ENCODE measurements around the gene RHBDF2.
A peak's percentile ranks its signal among the peaks of the same experiment; 100 is the strongest.
"Not testable (repeated sequence)": the region's sequence is repeated elsewhere in the genome, so short reads cannot be mapped to it uniquely, and the experiment has no call there.

Gene RHBDF2

GRCh38 chr17:76525513-76525833, 24.2 kb upstream of the RHBDF2 start:
- DNase-seq (ENCODE audit: low read depth in 2 of 3, low spot score in 2 of 3) = not testable (repeated sequence)

- no peak for DNase-seq (ENCODE audit: low read depth in 2 of 3, low spot score in 2 of 3)
Measured at GRCh38 chr17:76524598-76525512, 23.6 kb upstream of the RHBDF2 start.

GRCh38 chr17:76523084-76524037, 22.1 kb upstream of the RHBDF2 start:
- DNase-seq (ENCODE audit: low read depth in 2 of 3, low spot score in 2 of 3) = peak; percentile 62 to 84 (median 77)

GRCh38 chr17:76521683-76522082, 20.5 kb upstream of the RHBDF2 start:
- DNase-seq (ENCODE audit: low read depth in 2 of 3, low spot score in 2 of 3) = not testable (repeated sequence)

- DNase-seq (ENCODE audit: low read depth in 2 of 3, low spot score in 2 of 3) = no peak
Measured at GRCh38 chr17:76521262-76521661, 20.0 kb upstream of the RHBDF2 start.

- no peak for DNase-seq (ENCODE audit: low read depth in 2 of 3, low spot score in 2 of 3)
Measured at GRCh38 chr17:76519048-76519966, 18.1 kb upstream of the RHBDF2 start.

- no peak for DNase-seq (ENCODE audit: low read depth in 2 of 3, low spot score in 2 of 3)
Measured at GRCh38 chr17:76517638-76518038, 16.4 kb upstream of the RHBDF2 start.

- peak; percentile 43 to 77 (median 68) for DNase-seq (ENCODE audit: low read depth in 2 of 3, low spot score in 2 of 3)
Measured at GRCh38 chr17:76515274-76515949, 14.2 kb upstream of the RHBDF2 start.

GRCh38 chr17:76514355-76514754, 13.1 kb upstream of the RHBDF2 start:
- DNase-seq (ENCODE audit: low read depth in 2 of 3, low spot score in 2 of 3) = not testable (repeated sequence)

GRCh38 chr17:76513306-76513692, 12.1 kb upstream of the RHBDF2 start:
- no peak for DNase-seq (ENCODE audit: low read depth in 2 of 3, low spot score in 2 of 3)

GRCh38 chr17:76512366-76513305, 11.4 kb upstream of the RHBDF2 start:
- DNase-seq (ENCODE audit: low read depth in 2 of 3, low spot score in 2 of 3) = no peak

- no peak for DNase-seq (ENCODE audit: low read depth in 2 of 3, low spot score in 2 of 3)
Measured at GRCh38 chr17:76511668-76512365, 10.6 kb upstream of the RHBDF2 start.

- DNase-seq (ENCODE audit: low read depth in 2 of 3, low spot score in 2 of 3) = no peak
Measured at GRCh38 chr17:76510831-76511244, 9.6 kb upstream of the RHBDF2 start.

- DNase-seq (ENCODE audit: low read depth in 2 of 3, low spot score in 2 of 3) = not testable (repeated sequence)
Measured at GRCh38 chr17:76508472-76509063, 7.3 kb upstream of the RHBDF2 start.

- DNase-seq (ENCODE audit: low read depth in 2 of 3, low spot score in 2 of 3) = peak; percentile 74 to 93 (median 91)
Measured at GRCh38 chr17:76506408-76507345, 5.5 kb upstream of the RHBDF2 start.

GRCh38 chr17:76504117-76504516, 2.9 kb upstream of the RHBDF2 start:
- no peak for DNase-seq (ENCODE audit: low read depth in 2 of 3, low spot score in 2 of 3)
